ENCODE data around the gene ZFP64. TPM values are rescaled to one million over a fixed set of nuclear protein-coding genes. Genes with fewer than 3 reads are reported as not detected.

The ZFP64 gene
- total RNA-seq, 2 donors from 2014 or later: 11.5 to 14.4 TPM

GRCh38 chr20:52190437-52191131 lies 995 bp downstream of the ZFP64 start:
- ATAC-seq (ENCODE audit: insufficient number of reproducible peaks, low FRiP score, low read depth): peak; percentile 45

GRCh38 chr20:52181766-52182165 lies 9.8 kb downstream of the ZFP64 start:
- Histone ChIP-seq H3K27me3 (replicated peaks; ENCODE audit: insufficient read depth) (no peaks in the 10 kb centered on the region), H3K4me1 (ENCODE audit: control insufficient read depth in 1 of 2, low read depth in 2 of 2) (peaks cover 0 to 12% of the 10 kb centered on the region in 2 donors), H3K9me3 (no peaks in the 10 kb centered on the region), H3K36me3 (peaks cover 15% of the 10 kb centered on the region), H3K4me3 (no peak overlapping the region), H3K27ac (no peak overlapping the region)
- DNase-seq (ENCODE audit: low spot score) (no peak), ATAC-seq (ENCODE audit: insufficient number of reproducible peaks, low FRiP score, low read depth) (no peak)
- TF ChIP-seq, protein P1, sequence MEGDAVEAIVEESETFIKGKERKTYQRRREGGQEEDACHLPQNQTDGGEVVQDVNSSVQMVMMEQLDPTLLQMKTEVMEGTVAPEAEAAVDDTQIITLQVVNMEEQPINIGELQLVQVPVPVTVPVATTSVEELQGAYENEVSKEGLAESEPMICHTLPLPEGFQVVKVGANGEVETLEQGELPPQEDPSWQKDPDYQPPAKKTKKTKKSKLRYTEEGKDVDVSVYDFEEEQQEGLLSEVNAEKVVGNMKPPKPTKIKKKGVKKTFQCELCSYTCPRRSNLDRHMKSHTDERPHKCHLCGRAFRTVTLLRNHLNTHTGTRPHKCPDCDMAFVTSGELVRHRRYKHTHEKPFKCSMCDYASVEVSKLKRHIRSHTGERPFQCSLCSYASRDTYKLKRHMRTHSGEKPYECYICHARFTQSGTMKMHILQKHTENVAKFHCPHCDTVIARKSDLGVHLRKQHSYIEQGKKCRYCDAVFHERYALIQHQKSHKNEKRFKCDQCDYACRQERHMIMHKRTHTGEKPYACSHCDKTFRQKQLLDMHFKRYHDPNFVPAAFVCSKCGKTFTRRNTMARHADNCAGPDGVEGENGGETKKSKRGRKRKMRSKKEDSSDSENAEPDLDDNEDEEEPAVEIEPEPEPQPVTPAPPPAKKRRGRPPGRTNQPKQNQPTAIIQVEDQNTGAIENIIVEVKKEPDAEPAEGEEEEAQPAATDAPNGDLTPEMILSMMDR (IDR thresholded peaks at IDR 0.05): no peak

More at GRCh38 chr20:52190437-52191131, 995 bp downstream of the ZFP64 start:
- TF ChIP-seq, protein P1 (IDR thresholded peaks at IDR 0.05): no peak
- Histone ChIP-seq H3K4me1 (ENCODE audit: control insufficient read depth in 1 of 2, low read depth in 2 of 2) (peaks cover 10 to 15% of the 10 kb centered on the region in 2 donors), H3K4me3 (peak overlapping the region; percentile 98), H3K9me3 (no peaks in the 10 kb centered on the region), H3K36me3 (no peaks in the 10 kb centered on the region), H3K27ac (peak overlapping the region; percentile 75 to 82), H3K27me3 (replicated peaks; ENCODE audit: insufficient read depth) (no peaks in the 10 kb centered on the region)
- no peak for DNase-seq (ENCODE audit: low spot score)

DNA sequence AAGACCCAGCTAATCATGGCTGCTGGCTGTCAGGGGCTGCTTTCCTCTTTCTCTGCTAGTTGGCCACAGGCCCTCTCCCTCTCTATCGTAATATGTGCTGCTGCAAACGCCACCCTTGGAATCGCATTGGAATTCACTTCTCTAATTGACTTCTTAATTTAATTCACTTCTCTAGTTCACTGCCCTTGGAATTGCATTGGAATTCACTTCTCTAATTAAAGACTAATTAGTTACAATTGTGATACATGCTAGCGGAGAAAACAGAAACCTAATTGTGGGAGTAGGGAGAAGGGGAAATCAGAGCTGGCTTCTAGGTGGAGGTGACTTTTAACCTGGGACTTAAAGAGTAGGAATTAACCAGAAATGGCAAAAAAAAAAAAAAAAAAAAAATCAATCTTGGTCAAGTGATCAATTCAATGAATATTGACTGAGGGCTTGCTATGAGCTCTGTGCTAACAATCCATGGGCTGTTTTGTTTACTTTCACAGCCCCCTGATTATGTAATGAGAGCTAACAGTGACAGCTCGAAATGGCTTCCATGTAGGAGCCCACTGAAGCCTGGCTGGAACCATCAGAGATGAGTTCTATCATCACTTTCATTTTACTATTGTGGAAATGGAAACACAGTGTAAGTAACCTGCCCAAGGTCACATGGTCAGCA lies 11.3 kb downstream of the ZFP64 start:
- no peaks in the 10 kb centered on the region for H3K9me3 ChIP-seq
- no peak overlapping the region for H3K4me3 ChIP-seq
- DNase-seq (ENCODE audit: low spot score) (no peak), ATAC-seq (ENCODE audit: insufficient number of reproducible peaks, low FRiP score, low read depth) (no peak)
- TF ChIP-seq, protein P1 (IDR thresholded peaks at IDR 0.05): no peak
- H3K4me1 ChIP-seq (ENCODE audit: control insufficient read depth in 1 of 2, low read depth in 2 of 2): peaks cover 0 to 12% of the 10 kb centered on the region in 2 donors
- H3K36me3 ChIP-seq: peaks cover 15% of the 10 kb centered on the region
- no peak overlapping the region for H3K27ac ChIP-seq
- H3K27me3 ChIP-seq (replicated peaks; ENCODE audit: insufficient read depth): no peaks in the 10 kb centered on the region

DNA sequence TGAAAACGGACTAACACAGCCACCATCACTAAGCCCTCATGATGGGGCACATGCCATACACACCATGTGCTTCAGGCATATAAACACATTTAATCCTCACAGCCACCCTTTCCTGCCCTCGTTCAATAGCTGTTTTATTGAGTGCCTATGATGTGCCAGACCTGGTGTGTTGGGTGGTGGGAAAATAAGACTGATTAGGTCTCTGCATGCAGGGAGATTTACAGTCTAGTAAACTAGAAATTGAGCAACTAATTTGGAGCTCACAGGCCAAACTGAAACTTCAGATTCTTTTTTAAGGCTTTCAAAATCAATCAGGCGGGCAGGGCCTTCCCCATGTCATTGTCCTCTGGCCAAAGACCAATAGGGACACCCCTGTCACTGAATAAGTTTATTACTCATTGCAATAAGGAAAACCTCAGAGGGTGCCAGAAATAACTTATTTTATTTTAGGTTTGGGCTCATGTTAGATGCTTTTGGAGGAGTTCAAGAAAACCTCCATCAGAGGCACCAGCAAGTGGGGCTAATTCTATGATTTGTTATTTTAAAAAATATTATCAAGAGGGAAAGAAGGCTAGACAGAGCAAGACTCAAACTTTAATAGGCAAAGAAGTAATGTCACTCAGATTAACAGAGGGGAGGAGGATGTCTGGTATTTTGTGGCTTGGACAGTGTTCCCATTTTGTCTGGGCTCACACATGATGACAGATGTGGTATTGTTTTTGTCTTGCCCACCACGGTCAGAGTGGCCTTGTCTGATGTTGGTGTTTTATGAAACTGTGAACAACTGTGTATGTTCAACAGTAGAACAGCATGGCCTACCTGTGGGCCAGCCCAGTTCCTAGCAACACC lies 12.0 kb downstream of the ZFP64 start:
- H3K27me3 ChIP-seq (replicated peaks; ENCODE audit: insufficient read depth): no peaks in the 10 kb centered on the region
- no peak overlapping the region for H3K4me3 ChIP-seq
- no peak overlapping the region for H3K27ac ChIP-seq
- H3K36me3 ChIP-seq: peaks cover 10% of the 10 kb centered on the region
- DNase-seq (ENCODE audit: low spot score) (no peak), ATAC-seq (ENCODE audit: insufficient number of reproducible peaks, low FRiP score, low read depth) (no peak)
- H3K4me1 ChIP-seq (ENCODE audit: control insufficient read depth in 1 of 2, low read depth in 2 of 2): peaks cover 0 to 12% of the 10 kb centered on the region in 2 donors
- TF ChIP-seq, protein P1 (IDR thresholded peaks at IDR 0.05): no peak
- no peaks in the 10 kb centered on the region for H3K9me3 ChIP-seq

DNA sequence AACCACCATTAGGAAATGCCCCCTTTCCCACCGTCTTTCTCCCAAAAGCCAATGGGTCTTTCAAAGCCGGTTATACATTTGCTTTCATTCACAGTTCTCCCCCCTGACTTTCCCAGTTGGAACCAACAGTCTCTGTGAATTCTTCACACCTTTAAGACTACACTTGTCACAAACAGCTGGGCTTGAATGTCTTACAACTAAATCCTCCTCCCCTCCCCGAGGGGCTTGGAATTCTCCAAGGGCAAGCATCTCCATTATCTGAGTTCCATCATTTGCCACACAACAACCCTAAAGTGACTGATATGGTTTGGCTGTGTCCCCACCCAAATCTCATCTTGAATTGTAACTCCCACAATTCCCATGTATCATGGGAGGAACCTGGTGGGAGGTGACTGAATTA lies 12.9 kb downstream of the ZFP64 start:
- DNase-seq (ENCODE audit: low spot score): no peak
- ATAC-seq (ENCODE audit: insufficient number of reproducible peaks, low FRiP score, low read depth): no peak
- Histone ChIP-seq H3K4me1 (ENCODE audit: control insufficient read depth in 1 of 2, low read depth in 2 of 2) (peaks cover 0 to 12% of the 10 kb centered on the region in 2 donors), H3K27ac (no peak overlapping the region), H3K4me3 (no peak overlapping the region), H3K36me3 (peaks cover 8% of the 10 kb centered on the region), H3K9me3 (no peaks in the 10 kb centered on the region), H3K27me3 (replicated peaks; ENCODE audit: insufficient read depth) (no peaks in the 10 kb centered on the region)
- TF ChIP-seq, protein P1 (IDR thresholded peaks at IDR 0.05): no peak
